Measurements from ENCODE around the gene SCGB2B2.
A peak's percentile ranks its signal among the peaks of the same experiment; 100 is the strongest.

The SCGB2B2 gene

DNA sequence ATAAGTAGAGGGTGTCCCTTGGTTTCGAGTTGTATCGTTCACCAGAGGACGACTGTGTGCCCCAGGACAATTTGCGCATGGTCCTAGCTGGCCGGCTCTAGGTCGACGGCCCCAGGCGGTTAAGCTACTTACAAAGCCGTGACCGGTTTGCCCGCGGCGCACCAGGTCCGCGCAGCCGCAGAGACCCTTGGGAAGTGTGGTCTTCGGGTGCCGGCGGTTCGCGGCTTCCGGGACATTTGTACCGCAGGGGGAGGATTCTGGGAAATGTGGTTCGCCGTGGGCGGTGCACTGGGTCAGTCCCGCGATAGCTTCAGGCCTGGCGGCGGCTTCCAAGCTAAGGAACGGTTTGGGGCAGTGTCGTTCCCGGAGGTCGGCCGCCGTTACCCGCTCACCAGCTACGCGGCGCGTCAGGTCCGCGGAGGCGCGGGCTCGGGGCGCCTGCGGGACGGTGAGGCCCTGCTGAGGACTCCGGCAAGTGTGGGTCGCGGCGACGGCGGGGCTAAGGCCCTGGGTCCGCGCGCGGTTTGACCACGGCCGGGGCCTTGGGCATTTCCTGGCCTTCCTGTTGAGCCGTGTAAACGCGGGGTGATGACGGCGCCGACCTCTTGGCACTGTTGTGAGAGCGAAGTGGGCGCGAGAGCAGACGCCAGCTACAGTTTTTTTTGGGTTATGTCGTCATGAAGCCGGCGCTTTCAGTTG, 576 bp upstream of the SCGB2B2 start, which contains the start of gene ZNF302 (continued):
- TF ChIP-seq, protein P1, sequence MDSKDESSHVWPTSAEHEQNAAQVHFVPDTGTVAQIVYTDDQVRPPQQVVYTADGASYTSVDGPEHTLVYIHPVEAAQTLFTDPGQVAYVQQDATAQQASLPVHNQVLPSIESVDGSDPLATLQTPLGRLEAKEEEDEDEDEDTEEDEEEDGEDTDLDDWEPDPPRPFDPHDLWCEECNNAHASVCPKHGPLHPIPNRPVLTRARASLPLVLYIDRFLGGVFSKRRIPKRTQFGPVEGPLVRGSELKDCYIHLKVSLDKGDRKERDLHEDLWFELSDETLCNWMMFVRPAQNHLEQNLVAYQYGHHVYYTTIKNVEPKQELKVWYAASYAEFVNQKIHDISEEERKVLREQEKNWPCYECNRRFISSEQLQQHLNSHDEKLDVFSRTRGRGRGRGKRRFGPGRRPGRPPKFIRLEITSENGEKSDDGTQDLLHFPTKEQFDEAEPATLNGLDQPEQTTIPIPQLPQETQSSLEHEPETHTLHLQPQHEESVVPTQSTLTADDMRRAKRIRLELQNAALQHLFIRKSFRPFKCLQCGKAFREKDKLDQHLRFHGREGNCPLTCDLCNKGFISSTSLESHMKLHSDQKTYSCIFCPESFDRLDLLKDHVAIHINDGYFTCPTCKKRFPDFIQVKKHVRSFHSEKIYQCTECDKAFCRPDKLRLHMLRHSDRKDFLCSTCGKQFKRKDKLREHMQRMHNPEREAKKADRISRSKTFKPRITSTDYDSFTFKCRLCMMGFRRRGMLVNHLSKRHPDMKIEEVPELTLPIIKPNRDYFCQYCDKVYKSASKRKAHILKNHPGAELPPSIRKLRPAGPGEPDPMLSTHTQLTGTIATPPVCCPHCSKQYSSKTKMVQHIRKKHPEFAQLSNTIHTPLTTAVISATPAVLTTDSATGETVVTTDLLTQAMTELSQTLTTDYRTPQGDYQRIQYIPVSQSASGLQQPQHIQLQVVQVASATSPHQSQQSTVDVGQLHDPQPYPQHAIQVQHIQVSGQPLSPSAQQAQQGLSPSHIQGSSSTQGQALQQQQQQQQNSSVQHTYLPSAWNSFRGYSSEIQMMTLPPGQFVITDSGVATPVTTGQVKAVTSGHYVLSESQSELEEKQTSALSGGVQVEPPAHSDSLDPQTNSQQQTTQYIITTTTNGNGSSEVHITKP (tag by site-specific recombination; IDR thresholded peaks at IDR 0.05), result peak; percentile 61; the same call in 1 of the 2 replicates
- TF ChIP-seq ZNF211 (tag by site-specific recombination; IDR thresholded peaks at IDR 0.05; ENCODE audit: low read depth), result 0 out of 2 replicates have a peak, but pooled peaks have one; percentile 11
- peak; percentile 35 for TF ChIP-seq KLF8 (tag by site-specific recombination; IDR thresholded peaks at IDR 0.05)
- no peak for TF ChIP-seq ZNF426 (tag by site-specific recombination; IDR thresholded peaks at IDR 0.05)
- TF ChIP-seq ZNF416 (tag by site-specific recombination; IDR thresholded peaks at IDR 0.05), result no peak
- peak; percentile 34; the same call in 1 of the 2 replicates for TF ChIP-seq ZNF324 (tag by site-specific recombination; IDR thresholded peaks at IDR 0.05)
- TF ChIP-seq, protein P2, sequence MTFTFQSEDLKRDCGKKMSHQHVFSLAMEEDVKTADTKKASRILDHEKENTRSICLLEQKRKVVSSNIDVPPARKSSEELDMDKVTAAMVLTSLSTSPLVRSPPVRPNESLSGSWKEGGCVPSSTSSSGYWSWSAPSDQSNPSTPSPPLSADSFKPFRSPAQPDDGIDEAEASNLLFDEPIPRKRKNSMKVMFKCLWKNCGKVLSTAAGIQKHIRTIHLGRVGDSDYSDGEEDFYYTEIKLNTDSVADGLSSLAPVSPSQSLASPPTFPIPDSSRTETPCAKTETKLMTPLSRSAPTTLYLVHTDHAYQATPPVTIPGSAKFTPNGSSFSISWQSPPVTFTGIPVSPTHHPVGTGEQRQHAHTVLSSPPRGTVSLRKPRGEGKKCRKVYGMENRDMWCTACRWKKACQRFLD (tag by site-specific recombination; IDR thresholded peaks at IDR 0.05), result 0 out of 2 replicates have a peak, but pooled peaks have one; percentile 22
- no peak for TF ChIP-seq OVOL3 (tag by site-specific recombination; IDR thresholded peaks at IDR 0.05)
- no peak; the same call in none of the 2 replicates for TF ChIP-seq REST (tag by site-specific recombination; IDR thresholded peaks at IDR 0.05)
- TF ChIP-seq OSR2 (tag by site-specific recombination; IDR thresholded peaks at IDR 0.05), result no peak
- TF ChIP-seq, protein P3, sequence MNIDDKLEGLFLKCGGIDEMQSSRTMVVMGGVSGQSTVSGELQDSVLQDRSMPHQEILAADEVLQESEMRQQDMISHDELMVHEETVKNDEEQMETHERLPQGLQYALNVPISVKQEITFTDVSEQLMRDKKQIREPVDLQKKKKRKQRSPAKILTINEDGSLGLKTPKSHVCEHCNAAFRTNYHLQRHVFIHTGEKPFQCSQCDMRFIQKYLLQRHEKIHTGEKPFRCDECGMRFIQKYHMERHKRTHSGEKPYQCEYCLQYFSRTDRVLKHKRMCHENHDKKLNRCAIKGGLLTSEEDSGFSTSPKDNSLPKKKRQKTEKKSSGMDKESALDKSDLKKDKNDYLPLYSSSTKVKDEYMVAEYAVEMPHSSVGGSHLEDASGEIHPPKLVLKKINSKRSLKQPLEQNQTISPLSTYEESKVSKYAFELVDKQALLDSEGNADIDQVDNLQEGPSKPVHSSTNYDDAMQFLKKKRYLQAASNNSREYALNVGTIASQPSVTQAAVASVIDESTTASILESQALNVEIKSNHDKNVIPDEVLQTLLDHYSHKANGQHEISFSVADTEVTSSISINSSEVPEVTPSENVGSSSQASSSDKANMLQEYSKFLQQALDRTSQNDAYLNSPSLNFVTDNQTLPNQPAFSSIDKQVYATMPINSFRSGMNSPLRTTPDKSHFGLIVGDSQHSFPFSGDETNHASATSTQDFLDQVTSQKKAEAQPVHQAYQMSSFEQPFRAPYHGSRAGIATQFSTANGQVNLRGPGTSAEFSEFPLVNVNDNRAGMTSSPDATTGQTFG (tag by site-specific recombination; IDR thresholded peaks at IDR 0.05; ENCODE audit: borderline replicate concordance), result peak; percentile 89
- peak; percentile 69; the same call in 1 of the 2 replicates for TF ChIP-seq ZNF626 (tag by site-specific recombination; IDR thresholded peaks at IDR 0.05)
- TF ChIP-seq, protein P4, sequence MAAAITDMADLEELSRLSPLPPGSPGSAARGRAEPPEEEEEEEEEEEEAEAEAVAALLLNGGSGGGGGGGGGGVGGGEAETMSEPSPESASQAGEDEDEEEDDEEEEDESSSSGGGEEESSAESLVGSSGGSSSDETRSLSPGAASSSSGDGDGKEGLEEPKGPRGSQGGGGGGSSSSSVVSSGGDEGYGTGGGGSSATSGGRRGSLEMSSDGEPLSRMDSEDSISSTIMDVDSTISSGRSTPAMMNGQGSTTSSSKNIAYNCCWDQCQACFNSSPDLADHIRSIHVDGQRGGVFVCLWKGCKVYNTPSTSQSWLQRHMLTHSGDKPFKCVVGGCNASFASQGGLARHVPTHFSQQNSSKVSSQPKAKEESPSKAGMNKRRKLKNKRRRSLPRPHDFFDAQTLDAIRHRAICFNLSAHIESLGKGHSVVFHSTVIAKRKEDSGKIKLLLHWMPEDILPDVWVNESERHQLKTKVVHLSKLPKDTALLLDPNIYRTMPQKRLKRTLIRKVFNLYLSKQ (tag by site-specific recombination; IDR thresholded peaks at IDR 0.05; ENCODE audit: borderline replicate concordance), result no peak
- no peak for TF ChIP-seq HOXC10 (CRISPR knock-in tag; IDR thresholded peaks at IDR 0.05)
- TF ChIP-seq ZIC2 (tag by site-specific recombination; IDR thresholded peaks at IDR 0.05), result peak; percentile 37
- no peak for TF ChIP-seq ZNF791 (tag by site-specific recombination; IDR thresholded peaks at IDR 0.05)
- TF ChIP-seq YY1 (tag by site-specific recombination; IDR thresholded peaks at IDR 0.05), result no peak
- no peak; the same call in 1 of the 2 replicates for TF ChIP-seq ZNF548 (tag by site-specific recombination; IDR thresholded peaks at IDR 0.05)
- no peak for TF ChIP-seq MEIS1 (CRISPR knock-in tag; IDR thresholded peaks at IDR 0.05; ENCODE audit: borderline replicate concordance)
- TF ChIP-seq ZNF391 (tag by site-specific recombination; IDR thresholded peaks at IDR 0.05; ENCODE audit: borderline replicate concordance, low read depth), result no peak; the same call in 1 of the 2 replicates
- peak; percentile 77 for TF ChIP-seq ZNF600 (tag by site-specific recombination; IDR thresholded peaks at IDR 0.05)
- no peak for TF ChIP-seq ZNF510 (tag by site-specific recombination; IDR thresholded peaks at IDR 0.05; ENCODE audit: insufficient replicate concordance)
- TF ChIP-seq YY2 (tag by site-specific recombination; IDR thresholded peaks at IDR 0.05), result peak; percentile 4; the same call in 1 of the 2 replicates
- no peak for TF ChIP-seq ZNF521 (tag by site-specific recombination; IDR thresholded peaks at IDR 0.05)
- TF ChIP-seq ZFP3 (tag by site-specific recombination; IDR thresholded peaks at IDR 0.05; ENCODE audit: low read depth), result no peak
- peak; percentile 73 for TF ChIP-seq SP7 (tag by site-specific recombination; IDR thresholded peaks at IDR 0.05)
- no peak for TF ChIP-seq GLI4 (tag by site-specific recombination; IDR thresholded peaks at IDR 0.05)
- no peak for TF ChIP-seq GLIS2 (tag by site-specific recombination; IDR thresholded peaks at IDR 0.05)

All from HEK293 (cell line).